Measurements from ENCODE around the gene PPP4R3B. TPM values are rescaled to one million over a fixed set of nuclear protein-coding genes. Genes with fewer than 3 reads are reported as not detected.
A peak's percentile ranks its signal among the peaks of the same experiment; 100 is the strongest.

PPP4R3B gene
- total RNA-seq, 1 donor from 2014 or later = 39.3 TPM

DNA sequence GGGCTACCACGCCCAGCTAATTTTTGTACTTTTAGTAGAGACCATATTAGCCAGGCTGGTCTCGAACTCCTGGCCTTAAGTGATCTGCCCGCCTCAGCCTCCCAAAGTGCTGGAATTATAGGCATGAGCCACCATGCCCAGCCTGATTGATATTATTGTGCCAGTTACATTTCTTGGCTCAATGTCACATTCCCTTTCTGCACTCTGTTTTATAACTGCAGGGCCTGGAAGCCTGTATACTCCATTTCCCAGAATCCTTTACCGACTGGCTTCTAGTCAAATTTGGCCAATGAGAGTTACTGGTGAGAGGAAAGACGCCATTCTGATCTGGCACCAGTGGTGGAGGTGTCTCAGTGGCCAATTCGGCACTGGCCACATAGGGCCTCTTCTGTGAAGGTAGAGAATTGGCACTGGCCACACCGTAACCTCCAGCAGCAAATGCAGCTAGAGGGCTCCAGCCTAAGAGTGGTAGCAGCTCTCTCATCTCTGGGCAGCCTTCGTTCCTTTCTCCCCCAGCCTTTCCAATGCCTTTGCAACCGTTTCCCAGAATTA is 114.8 kb downstream of the PPP4R3B start:
- H3K4me3 Mint-ChIP-seq (ENCODE audit: unreplicated experiment) = no peak overlapping the region
- no peaks in the 10 kb centered on the region for H3K27me3 Mint-ChIP-seq (ENCODE audit: low read depth)
- H3K27ac Mint-ChIP-seq (ENCODE audit: unreplicated experiment) = no peak overlapping the region
- no peaks in the 10 kb centered on the region for H3K9me3 Mint-ChIP-seq (ENCODE audit: low read depth)
- DNase-seq (ENCODE audit: low spot score) = no peak
- TF ChIP-seq, protein P1, sequence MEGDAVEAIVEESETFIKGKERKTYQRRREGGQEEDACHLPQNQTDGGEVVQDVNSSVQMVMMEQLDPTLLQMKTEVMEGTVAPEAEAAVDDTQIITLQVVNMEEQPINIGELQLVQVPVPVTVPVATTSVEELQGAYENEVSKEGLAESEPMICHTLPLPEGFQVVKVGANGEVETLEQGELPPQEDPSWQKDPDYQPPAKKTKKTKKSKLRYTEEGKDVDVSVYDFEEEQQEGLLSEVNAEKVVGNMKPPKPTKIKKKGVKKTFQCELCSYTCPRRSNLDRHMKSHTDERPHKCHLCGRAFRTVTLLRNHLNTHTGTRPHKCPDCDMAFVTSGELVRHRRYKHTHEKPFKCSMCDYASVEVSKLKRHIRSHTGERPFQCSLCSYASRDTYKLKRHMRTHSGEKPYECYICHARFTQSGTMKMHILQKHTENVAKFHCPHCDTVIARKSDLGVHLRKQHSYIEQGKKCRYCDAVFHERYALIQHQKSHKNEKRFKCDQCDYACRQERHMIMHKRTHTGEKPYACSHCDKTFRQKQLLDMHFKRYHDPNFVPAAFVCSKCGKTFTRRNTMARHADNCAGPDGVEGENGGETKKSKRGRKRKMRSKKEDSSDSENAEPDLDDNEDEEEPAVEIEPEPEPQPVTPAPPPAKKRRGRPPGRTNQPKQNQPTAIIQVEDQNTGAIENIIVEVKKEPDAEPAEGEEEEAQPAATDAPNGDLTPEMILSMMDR (IDR thresholded peaks at IDR 0.05) = no peak
- H3K4me1 Mint-ChIP-seq (ENCODE audit: low read depth) = peaks cover 5% of the 10 kb centered on the region
- no peaks in the 10 kb centered on the region for H3K36me3 Mint-ChIP-seq (ENCODE audit: low read depth)

DNA sequence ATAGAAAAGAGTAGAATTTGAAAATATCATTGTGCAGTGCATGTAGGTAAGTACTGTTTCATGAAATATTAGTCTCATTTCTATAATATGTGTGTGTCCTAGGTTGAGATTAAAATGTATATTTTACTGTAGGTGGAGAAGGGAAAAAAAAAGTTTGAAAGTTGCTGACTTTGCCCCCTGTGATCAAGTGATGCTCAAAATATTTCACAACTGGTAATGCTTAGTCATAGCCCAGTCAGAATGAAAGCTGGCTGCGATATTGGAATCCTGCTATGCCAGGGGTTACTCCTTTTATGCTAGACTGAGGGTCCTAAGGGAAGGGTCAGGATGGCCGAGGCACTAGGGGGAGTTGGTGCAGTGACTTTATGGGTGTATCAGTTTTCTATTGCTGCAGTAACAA is 117.4 kb downstream of the PPP4R3B start:
- no peak for DNase-seq (ENCODE audit: low spot score)
- Mint-ChIP-seq H3K9me3 (ENCODE audit: low read depth) (no peaks in the 10 kb centered on the region), H3K4me1 (ENCODE audit: low read depth) (peaks cover 5% of the 10 kb centered on the region), H3K4me3 (ENCODE audit: unreplicated experiment) (no peak overlapping the region), H3K36me3 (ENCODE audit: low read depth) (no peaks in the 10 kb centered on the region), H3K27ac (ENCODE audit: unreplicated experiment) (peak overlapping the region; percentile 45), H3K27me3 (ENCODE audit: low read depth) (no peaks in the 10 kb centered on the region)
- TF ChIP-seq, protein P1 (IDR thresholded peaks at IDR 0.05) = no peak

DNA sequence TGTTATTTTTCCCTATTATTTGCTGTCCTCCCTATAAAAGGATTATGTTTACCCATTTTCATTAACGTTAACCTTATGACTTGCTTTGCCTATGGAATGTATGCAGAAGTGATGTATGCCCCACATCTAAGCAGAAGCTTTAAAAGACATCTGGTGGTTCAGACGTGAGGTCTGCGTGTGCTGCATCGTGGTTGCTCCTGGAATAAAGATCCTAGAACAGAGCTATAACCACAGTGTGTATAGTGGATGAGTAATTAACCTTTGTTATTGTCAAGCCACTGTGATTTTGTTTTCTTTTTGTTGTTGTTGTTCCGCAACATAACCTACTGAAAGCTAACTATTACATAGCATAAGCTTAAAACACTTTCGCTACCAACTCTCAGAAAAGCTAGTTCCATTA is 118.8 kb downstream of the PPP4R3B start:
- H3K27ac Mint-ChIP-seq (ENCODE audit: unreplicated experiment) = no peak overlapping the region
- DNase-seq (ENCODE audit: low spot score) = no peak
- H3K4me1 Mint-ChIP-seq (ENCODE audit: low read depth) = peaks cover 5% of the 10 kb centered on the region

More for the DNA sequence above, 118.8 kb downstream of the PPP4R3B start:
- Mint-ChIP-seq H3K9me3 (ENCODE audit: low read depth) (no peaks in the 10 kb centered on the region), H3K27me3 (ENCODE audit: low read depth) (no peaks in the 10 kb centered on the region), H3K36me3 (ENCODE audit: low read depth) (no peaks in the 10 kb centered on the region), H3K4me3 (ENCODE audit: unreplicated experiment) (no peak overlapping the region)
- TF ChIP-seq, protein P1 (IDR thresholded peaks at IDR 0.05) = no peak

Other genes starting within 250 kb of the PPP4R3B start
- gene CCDC88A, start 197.8 kb downstream of the PPP4R3B start, total RNA-seq = 52.1 to 64.1 TPM (median 54.7 TPM) in 3 replicates
- gene CFAP36, start 97.9 kb downstream of the PPP4R3B start, total RNA-seq = 25.2 to 35.1 TPM (median 26.6 TPM) in 3 replicates
- 11.7 to 19.6 TPM (median 13.1 TPM) in 3 replicates for gene PNPT1, start 76.2 kb upstream of the PPP4R3B start, total RNA-seq